Spleen (tissue), 7 donors: ENCODE results near the gene NECAB3.

Source experiments
- POLR2A ChIP-seq, 3 donors: fragments of 450-650 bp; IDR thresholded peaks; one replicate each; pipeline ENCODE4 v1.5.1; 2017; ENCODE audit warnings: antibody characterized with exemption in 3 of 3, mild to moderate bottlenecking in 1 of 3
- POLR2AphosphoS5 ChIP-seq, 3 donors: sonication (generic); formaldehyde crosslinking; IDR thresholded peaks; one replicate each; pipeline ENCODE4 v1.5.1; 2017; ENCODE audit warnings: antibody characterized with exemption in 3 of 3
- TF ChIP-seq, protein P1 (sequence below), 11 experiments: fragments of 200-600 bp in 7 of 11; fragments of 450-650 bp in 4 of 11; sonication (generic) in 4 of 11; IDR thresholded peaks in 8 of 11; conservative IDR thresholded peaks in 3 of 11; 1 replicate in 7 of 11; 2 replicates in 4 of 11; pipeline versions ENCODE4 v1.4.0 to v1.8.0; 2016 to 2021; ENCODE audit warnings: antibody characterized with exemption in 11 of 11, inconsistent platforms in 4 of 11, mild to moderate bottlenecking in 1 of 11
- donor health status: DM: no; HTN: no; CAD: no; lungs with moderate emphysema.
- donor health status: DM: no; HTN: no; CAD: no.
- donor health status: DM: no; HTN: no; CAD: no.

DNA sequence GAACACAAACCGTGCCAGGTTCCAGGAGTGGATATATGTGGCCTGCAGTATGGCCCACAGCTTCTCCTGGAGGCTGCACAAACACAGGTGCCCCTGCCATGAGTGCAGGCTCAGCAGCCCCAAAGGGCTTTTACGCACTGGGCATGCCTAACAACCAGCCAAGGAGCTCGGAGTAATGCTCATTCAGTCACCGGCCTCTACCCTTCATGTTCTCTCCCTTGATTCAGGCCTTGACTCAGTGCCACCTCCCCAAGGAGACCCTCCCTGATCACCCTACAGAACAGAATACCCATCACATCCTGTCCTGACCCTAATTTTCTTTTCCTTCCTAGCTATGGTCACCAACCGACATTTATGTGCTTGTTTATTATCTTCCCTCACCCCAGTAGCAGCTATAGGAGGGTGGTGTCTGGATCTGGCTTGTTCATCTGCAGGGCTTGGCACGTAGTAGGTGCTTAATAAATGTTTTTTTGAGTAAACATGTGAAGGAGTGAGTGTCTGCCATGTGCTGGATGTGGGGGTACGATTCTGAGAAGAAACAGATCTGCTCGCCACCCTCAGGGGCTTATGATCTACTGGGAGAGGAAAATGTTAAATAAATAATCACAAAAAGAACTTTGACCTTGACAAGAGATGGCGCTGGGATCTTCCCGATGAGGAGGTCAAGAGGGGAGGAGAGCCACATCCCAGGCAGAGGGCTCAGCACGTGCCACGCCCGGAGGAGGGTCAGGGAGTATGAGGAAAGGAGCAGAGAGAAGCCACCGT lies 36.6 kb upstream of the NECAB3 start:
- TF ChIP-seq, protein P1, sequence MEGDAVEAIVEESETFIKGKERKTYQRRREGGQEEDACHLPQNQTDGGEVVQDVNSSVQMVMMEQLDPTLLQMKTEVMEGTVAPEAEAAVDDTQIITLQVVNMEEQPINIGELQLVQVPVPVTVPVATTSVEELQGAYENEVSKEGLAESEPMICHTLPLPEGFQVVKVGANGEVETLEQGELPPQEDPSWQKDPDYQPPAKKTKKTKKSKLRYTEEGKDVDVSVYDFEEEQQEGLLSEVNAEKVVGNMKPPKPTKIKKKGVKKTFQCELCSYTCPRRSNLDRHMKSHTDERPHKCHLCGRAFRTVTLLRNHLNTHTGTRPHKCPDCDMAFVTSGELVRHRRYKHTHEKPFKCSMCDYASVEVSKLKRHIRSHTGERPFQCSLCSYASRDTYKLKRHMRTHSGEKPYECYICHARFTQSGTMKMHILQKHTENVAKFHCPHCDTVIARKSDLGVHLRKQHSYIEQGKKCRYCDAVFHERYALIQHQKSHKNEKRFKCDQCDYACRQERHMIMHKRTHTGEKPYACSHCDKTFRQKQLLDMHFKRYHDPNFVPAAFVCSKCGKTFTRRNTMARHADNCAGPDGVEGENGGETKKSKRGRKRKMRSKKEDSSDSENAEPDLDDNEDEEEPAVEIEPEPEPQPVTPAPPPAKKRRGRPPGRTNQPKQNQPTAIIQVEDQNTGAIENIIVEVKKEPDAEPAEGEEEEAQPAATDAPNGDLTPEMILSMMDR (IDR thresholded peaks at IDR 0.05 in 8 of 11, conservative IDR thresholded peaks at IDR 0.05 in 3 of 11), result no peak
- TF ChIP-seq POLR2A (IDR thresholded peaks at IDR 0.05) (no peak), POLR2AphosphoS5 (IDR thresholded peaks at IDR 0.05) (no peak)
